ENCODE measurements around the gene OR2D2.
"Not testable (repeated sequence)": the region's sequence is repeated elsewhere in the genome, so short reads cannot be mapped to it uniquely, and the experiment has no call there.

The OR2D2 gene, protein sequence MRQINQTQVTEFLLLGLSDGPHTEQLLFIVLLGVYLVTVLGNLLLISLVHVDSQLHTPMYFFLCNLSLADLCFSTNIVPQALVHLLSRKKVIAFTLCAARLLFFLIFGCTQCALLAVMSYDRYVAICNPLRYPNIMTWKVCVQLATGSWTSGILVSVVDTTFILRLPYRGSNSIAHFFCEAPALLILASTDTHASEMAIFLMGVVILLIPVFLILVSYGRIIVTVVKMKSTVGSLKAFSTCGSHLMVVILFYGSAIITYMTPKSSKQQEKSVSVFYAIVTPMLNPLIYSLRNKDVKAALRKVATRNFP

DNA sequence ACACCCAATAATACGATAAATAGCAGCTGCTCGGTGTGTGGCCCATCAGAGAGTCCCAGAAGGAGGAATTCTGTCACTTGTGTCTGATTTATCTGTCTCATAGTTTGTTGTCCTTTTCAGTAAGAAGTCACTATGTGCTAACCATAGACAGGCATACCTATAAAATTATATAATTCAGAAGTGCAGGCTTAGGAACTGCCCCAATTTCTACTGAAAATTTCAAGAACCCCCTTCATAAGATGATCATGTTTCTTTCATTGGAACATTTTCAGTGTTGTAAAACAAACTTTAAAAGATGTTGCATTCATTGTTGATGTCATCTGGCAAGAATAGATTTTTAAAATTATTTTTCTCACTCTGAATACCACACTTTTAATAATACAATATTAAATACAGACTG is at the start of gene OR2D2:
TSS of gene OR2D2 (minus strand) at position 101 of the 400 bp plus-strand sequence. CDS start at position 101, 0 bp downstream.
- no peak for DNase-seq (ENCODE audit: low read depth in 2 of 2)

DNA sequence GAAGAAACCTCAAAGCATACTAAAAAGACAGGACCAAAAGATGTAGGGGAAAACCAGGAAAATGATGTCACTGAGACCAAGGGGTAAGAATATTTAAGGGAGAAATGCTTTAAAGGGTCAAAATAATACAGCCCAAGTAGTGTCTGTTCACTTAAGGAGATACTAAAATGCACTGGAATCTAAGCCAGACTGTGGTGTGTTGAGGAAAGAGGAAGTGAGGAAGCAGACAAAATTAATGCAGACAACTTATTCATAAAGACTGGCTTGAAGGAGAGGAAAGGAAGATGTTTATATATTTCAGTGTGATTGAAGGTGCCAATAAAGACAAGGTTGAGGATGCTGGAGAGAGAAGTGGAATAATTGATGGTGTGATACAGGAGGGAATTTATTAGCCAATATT is 49.7 kb upstream of the OR2D2 start:
- DNase-seq (ENCODE audit: low read depth in 2 of 2), result no peak

DNA sequence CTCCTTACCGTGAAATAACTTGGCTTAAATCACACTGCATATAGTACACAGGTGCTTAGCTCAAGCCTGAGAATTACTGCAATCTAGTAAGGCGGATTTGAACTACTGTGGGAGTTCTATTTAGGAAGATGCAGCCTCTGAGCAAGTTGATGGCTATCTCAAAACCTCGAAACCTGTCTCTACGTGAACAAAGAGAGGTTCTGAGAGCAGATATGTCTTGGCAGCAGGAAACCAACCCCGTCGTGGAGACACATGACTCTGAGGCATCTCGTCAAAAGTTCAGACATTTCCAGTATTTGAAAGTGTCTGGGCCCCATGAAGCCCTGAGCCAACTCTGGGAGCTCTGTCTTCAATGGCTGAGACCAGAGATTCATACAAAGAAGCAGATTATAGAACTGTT is 39.8 kb upstream of the OR2D2 start:
- no peak for DNase-seq (ENCODE audit: low read depth in 2 of 2)

DNA sequence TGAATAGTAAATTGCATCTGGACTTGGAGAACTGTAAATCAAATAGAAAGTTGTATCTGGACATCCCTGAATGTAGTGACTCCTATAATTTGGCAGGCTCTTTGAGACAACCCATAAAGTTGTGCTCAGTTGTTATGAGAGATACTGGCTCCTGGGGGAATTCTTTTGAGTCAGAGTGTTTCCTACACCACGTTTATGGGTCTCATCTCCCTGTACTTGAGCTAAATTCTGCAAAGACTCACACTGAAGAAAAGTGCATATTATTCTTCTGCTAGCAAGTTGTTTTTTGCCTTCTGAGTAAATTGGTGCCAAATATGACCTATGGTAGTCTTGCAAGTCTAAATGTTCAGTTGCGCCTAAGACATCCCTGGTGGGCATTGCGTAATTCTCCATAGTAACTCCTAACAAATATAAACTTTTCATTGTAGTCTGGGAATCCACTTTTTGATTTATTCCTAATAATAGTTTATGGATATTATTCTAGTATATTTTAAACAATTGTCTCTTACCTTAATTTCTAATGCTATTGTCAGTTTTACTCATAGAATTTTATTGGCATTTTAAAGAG is 38.9 kb upstream of the OR2D2 start:
- no peak for DNase-seq (ENCODE audit: low read depth in 2 of 2)

DNA sequence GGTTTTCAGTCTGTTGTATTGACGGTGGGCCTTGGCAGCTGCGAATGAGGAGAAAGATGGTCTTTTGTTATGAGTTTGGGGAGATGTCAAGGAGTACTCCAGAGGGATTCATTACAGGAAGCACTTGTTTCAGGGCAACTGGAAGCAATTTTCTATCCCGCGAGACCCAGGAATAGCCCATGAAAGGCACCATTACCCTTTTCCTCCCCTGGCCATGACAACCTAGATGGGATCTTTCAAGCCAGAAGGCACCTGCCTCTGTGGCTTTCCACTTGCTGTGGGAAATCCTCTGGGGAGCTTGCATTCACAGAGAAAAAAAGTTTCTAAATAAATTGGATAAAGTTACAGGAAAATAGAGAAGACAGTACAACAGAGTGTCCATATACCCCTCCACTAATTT is 36.6 kb upstream of the OR2D2 start:
- no peak for DNase-seq (ENCODE audit: low read depth in 2 of 2)

DNA sequence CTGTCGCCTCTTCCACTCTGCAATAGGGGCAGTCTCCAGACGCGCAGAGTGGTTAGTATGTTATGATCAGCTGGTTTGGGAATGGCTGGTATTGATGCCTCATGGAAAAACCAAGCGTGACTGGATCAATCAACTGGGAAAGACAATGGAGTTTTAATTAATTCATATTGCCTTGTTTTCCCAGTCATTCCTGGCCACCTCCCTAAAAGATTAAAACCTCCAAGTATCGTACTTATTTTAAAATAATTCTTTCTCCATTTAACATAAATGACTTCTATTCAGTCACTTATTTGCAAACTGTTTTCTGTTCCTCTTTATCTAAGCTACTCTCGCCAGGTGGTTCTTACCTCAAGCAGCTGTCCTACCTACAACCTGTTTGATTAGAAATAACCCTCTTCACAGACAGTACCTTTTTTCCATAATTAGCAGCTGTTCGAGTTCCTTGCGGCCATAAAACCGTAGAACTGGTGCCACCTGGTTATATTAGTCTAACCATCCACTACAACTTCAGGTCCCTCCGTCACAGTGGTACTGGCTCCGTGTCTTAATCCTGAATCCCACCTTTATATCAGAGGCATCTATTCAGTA is 34.8 kb upstream of the OR2D2 start:
- DNase-seq (ENCODE audit: low read depth in 2 of 2), result no peak

DNA sequence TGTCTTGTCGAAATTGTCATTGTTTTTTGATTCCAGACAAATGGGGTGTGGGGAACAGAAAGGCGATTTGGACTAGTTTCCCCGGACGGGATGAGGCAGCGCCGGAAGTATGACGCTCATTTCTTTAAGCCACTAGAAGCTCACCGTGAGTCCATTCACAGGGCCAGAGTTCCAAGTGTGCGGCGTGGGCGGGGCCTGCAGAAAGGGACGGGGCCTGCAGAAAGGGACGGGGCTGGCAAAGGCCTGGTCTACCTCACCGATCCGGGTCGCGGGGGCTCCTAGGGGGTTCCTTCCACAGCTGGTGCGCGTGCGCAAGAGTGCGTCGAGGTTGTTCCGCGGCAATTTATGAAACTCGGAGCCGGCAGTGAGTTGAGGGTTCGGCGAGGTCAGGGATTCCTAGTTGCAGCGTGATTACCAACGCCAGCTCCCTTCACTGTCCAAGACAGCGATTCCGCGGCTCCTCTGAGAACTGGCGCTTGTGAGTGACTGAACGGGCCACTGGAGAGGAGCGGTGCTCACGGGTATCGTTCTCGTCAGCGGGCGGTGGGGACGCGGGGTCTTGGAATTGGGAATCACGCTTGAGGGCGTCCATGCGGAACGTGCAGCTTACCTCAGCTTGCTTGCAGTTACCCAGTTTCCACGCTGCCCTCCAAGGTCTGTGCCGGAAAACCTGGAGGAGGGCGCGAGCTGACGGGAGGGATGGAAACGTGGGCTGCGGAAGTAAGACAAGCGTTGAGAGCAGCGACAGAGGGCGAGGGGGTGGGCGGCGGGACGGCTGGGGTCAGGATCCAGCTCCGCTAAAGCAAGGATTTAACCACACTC is 34.1 kb upstream of the OR2D2 start, which contains the start of gene ZNF215:
TSS of gene ZNF215 (plus strand) at position 219 of the 822 bp plus-strand sequence. CDS start 5,847 bp downstream, outside the sequence.
- DNase-seq (ENCODE audit: low read depth in 2 of 2), result peak in 1 of 2 experiments; percentile 43

DNA sequence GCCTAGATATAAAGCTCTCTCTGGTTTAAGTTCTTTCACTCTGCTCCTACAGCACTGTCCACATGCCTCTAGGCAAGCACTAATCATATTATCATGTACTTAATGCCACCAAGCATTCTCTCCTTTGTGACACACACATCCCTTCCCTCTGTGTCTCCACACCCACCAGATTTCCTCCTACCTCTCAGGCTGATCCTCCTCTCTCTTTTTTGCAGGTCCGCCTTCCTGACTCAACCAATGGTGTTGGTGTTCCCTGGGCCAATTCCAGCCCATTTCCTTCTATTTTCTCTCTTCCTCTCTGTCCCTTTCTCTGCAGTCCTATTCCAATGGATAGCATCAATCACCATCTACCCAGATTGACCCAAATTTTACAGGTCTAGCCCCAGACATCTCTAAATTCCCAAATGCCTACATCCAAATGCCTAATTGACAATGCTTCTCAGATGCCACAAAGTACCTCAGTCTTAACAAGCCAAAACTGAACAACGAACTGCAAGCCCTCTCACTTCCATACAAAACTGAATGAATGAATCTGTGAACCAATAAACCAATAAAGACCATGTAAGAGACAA is 33.4 kb upstream of the OR2D2 start:
- DNase-seq (ENCODE audit: low read depth in 2 of 2), result no peak

DNA sequence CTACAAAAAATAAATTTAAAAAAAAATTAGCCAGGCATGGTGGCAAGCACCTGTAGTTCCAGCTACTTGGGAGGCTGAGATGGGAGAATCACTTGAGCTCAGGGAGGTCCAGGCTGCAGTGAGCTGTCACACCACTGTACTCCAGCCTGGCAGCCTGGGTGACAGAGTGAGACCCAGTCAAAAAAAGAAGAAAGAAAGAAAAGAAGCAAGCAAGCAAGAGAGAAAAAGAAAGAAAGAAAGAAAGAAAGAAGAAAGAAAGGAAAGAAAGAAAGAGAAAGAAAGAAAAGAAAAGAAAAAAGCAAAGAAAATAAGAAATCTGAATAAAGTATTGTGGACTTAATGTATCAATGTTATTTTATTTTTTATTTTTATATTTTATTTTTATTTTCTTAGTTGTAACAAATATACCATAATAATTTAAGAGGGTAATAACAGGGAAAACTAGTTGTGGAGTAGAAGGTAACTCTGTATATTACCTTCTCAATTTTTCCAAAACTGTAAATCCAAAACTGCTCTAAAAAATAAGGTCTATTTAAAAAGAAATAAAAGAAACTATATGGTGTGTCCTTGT is 32.8 kb upstream of the OR2D2 start:
- no peak for DNase-seq (ENCODE audit: low read depth in 2 of 2)

DNA sequence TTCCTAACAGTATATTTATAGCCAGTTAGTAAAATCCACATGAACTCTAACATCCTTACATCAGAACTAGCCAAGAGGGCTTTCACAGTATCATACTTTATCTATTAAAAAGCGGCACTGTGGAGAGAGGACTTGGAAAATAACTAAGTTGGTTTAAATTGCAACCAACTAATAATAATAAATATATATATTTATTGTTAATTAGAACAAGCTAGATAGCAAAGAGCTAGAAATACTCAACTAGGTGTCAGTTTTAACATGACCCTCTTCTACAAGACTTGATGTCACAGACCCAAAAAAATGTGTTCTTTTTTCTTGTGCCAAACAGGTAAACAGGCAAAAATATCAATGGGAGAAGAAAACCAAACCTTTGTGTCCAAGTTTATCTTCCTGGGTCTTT is 28.4 kb upstream of the OR2D2 start, which contains the start of gene OR2D3:
TSS of gene OR2D3 (plus strand) at position 301 of the 400 bp plus-strand sequence. CDS start at position 301, 0 bp downstream.
- no peak for DNase-seq (ENCODE audit: low read depth in 2 of 2)

DNA sequence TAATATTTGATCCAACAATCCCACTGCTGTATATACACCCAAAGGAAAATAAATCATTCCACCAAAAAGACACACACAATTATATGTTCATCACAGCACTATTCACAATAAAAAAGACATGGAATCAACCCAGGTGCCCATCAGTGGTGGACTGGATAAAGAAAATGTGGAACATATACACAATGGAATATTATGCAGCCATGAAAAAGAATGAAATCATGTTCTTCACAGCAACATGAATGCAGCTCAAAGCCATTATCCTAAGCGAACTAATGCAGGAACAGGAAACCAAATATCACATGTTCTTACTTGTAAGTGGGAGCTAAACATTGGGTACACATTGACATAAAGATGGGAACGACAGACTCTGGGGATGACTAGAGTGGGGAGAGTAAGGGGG is 27.4 kb upstream of the OR2D2 start:
- no peak for DNase-seq (ENCODE audit: low read depth in 2 of 2)

DNA sequence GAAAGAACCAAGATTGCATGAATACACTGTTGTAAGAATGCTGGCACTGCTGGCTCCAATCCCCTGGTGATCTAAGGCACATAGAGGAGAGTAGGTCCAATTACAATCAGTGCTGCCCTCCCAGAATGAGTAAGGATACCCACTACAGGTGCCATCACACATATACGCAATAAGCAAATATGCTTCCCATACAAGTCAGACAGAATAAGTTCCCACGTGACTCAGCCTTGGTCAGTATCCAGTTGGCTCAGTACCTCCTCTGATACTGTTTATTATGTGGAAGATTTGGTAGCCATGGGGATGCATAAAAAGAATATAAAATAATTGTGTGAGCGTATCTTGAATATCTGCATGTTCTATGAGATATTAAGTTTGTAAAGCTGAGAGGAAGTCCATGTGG is 19.6 kb upstream of the OR2D2 start:
- DNase-seq (ENCODE audit: low read depth in 2 of 2), result no peak

DNA sequence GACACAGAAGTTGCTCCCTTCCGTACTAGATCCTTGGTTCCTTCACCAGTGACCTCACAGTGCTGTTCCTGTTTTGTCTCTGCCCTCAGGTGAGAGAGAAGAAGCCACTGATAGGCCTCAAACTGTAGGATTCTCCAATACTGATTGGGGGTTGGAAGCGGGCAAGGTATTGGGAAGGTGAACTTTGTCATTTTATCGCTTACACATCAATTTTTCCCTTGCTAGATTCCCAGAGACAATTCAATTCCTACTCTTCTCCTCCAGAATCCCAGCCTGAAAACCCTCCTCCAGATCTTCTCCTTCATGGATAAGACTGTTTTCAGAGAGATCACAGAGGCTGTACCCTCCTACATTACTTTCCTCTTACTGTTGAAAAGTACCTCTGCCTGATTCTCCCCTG is 19.1 kb upstream of the OR2D2 start:
- DNase-seq (ENCODE audit: low read depth in 2 of 2), result no peak

DNA sequence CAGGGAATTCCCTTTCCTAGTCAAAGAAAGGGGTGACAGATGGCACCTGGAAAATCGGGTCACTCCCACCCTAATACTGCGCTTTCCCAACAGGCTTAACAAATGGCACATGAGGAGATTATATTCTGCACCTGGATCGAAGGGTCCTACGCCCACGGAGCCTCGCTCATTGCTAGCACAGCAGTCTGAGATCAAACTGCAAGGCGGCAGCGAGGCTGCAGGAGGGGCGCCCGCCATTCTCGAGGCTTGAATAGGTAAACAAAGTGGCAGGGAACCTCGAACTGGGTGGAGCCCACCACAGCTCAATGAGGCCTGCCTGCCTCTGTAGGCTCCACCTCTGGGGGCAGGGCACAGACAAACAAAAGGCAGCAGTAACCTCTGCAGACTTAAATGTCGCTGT is 12.5 kb upstream of the OR2D2 start:
- DNase-seq (ENCODE audit: low read depth in 2 of 2), result not testable (repeated sequence)

DNA sequence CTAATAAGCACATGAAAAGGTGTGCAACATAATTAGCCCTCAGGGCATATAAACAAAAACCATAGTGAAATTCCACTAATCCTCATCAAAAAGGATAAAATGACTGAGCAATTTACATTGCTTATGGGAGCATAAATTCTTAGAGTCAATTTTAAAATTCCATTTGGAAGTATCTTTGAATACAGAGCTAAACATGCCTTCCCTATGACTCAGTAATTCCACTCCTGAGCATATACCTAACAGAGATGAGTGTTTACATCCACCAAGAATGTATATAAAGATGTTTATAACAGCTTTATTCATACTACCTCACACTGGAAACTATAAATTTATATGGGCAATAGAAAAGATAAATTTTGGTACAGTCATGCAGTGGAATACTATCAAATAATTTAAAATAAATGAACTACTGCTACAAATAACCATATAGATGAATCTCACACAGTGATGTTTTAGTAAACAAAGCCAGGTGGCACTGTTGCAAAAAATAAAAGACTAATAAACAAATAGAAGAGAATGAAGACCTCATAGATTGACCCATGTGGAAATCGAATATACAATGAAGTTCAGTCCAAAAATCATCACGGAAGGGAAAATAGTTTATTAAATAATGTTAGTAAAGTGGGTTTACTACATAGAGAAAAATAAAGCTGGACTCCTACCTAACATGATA is 8.2 kb upstream of the OR2D2 start:
- DNase-seq (ENCODE audit: low read depth in 2 of 2), result no peak

DNA sequence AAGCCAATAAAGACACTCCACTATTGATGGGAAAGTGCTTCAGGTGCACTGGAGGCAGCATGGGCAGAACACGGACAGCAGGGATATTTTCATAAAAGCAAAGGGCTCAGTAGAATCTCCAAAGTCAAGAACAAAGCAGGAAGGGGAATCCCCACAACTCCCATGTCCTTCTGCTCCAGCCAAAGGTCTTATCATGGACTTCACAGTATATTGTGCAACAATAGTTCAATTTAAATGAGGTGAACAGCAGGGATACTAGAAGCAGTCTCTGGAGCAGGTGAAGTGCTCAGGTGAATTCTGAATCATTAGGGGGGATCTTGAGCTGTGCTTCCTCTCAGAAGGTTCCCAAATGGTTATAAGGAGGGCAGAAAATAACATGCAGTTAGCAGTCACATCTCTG is 6.6 kb upstream of the OR2D2 start:
- no peak for DNase-seq (ENCODE audit: low read depth in 2 of 2)

DNA sequence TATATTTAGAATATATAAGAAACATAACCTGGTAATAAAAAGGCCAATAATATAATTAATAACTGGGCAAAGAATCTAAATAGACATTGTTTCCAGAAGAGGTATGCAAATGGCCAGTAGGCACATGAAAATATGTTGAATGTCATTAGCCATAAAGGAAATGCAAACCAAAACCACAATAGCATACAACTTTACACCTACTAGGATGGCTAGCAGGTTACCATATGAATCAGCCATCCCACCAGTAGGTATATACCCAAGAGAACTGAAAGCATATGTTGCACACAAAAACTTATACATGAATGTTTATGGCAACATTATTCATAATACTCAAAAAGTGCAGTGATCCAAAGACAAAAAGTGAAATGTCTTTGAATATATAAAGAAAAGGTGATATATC is 2.7 kb upstream of the OR2D2 start:
- no peak for DNase-seq (ENCODE audit: low read depth in 2 of 2)

DNA sequence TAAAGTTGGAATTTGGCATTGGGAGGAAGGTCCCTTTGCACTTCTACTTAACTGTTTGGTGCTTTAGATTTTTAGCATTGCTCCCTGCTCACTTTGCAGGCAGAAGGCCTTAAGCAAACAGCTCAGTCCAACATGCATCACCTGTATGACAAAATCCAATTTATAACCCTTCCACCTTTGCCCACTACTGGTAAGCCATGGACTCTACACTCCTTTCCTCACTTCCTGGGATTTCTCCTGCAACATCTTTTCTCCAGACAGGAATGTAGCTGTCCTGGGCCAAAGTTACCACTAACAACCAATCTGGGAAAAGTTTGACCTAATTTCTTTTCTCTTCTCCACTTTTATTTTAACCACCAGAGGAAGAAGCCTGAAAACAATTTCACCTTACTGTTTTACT is 1.8 kb upstream of the OR2D2 start:
- no peak for DNase-seq (ENCODE audit: low read depth in 2 of 2)

DNA sequence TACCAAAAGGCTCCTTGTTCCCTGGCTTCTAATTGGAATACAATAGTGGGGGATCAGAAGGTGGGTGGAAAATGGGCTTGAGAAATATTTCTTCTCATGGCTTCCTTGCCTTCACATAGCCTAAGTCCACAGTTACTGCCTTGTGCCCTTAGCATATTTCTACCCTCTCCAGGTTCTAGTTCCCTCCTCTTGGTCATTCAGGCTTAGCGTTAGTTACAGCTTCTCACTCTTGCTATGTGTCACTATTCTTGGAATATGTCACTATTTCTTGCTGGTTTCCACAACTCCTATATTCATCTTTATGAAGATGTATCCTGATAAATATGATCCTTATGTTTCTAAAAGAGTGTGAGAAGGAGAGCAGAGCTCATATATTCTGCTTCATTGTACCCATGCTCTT is 2.5 kb downstream of the OR2D2 start:
- DNase-seq (ENCODE audit: low read depth in 2 of 2), result no peak

DNA sequence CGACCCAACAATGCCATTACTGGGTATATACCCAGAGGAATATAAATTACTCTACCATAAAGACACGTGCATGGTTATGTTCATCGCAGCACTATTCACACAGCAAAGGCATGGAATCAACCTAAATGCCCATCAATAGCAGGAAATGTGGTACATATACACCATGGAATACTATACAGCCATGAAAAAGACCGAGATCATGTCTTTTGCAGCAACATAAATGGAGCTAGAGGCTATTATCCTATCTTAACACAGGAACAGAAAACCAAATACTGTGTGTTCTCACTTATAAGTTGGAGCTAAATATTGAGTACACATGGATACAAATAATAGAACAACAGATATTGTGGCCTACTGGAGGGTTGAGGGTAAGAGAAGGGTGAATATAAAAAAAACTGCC is 3.5 kb downstream of the OR2D2 start:
- no peak for DNase-seq (ENCODE audit: low read depth in 2 of 2)

DNA sequence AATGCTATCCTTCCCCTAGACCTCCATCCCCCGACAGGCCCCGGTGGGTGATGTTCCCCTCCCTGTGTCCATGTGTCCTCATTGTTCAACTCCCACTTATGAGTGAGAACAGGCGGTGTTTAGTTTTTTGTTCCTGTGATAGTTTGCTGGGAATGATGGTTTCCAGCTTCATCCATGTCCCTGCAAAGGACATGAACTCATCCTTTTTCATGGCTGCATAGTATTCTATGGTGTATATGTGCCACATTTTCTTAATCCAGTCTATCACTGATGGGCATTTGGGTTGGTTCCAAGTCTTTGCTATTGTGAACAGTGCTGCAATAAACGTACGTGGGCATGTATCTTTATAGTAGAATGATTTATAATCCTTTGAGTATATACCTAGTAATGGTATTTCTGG is 4.6 kb downstream of the OR2D2 start:
- DNase-seq (ENCODE audit: low read depth in 2 of 2), result not testable (repeated sequence)

Data from stimulated activated CD4-positive, alpha-beta T cell treated with anti-CD3 and anti-CD28 coated beads, Interleukin-12 subunit alpha, Interleukin-12 subunit beta, amount 100 ng/mL, for 24 hours (primary cell).